GM19452 (cell line): ENCODE measurements around the gene C1orf21.

Experiments
- ATAC-seq: cut with Tn5 transposase; IDR thresholded peaks from one replicate; pipeline ENCODE4 v1.9.1; 2021; ENCODE audit not compliant: unreplicated experiment

The C1orf21 gene

GRCh38 chr1:184624051-184624450, 237.2 kb downstream of the C1orf21 start:
- no peak for ATAC-seq

GRCh38 chr1:184624626-184625025, 237.8 kb downstream of the C1orf21 start:
- no peak for ATAC-seq

- no peak for ATAC-seq
Observed at GRCh38 chr1:184625271-184625670, 238.4 kb downstream of the C1orf21 start.

- ATAC-seq = no peak
Observed at GRCh38 chr1:184626076-184627006, 239.5 kb downstream of the C1orf21 start.

GRCh38 chr1:184627007-184627341, 240.1 kb downstream of the C1orf21 start:
- ATAC-seq = no peak

- no peak for ATAC-seq
Observed at GRCh38 chr1:184629266-184629665, 242.4 kb downstream of the C1orf21 start.

- no peak for ATAC-seq
Observed at GRCh38 chr1:184630679-184631060, 243.8 kb downstream of the C1orf21 start.

- no peak for ATAC-seq
Observed at GRCh38 chr1:184632415-184633175, 245.8 kb downstream of the C1orf21 start.

GRCh38 chr1:184633785-184634184, 247.0 kb downstream of the C1orf21 start:
- ATAC-seq = no peak

- ATAC-seq = no peak
Observed at GRCh38 chr1:184634296-184634695, 247.5 kb downstream of the C1orf21 start.

- no peak for ATAC-seq
Observed at GRCh38 chr1:184635347-184635979, 248.6 kb downstream of the C1orf21 start.

GRCh38 chr1:184635980-184636431, 249.2 kb downstream of the C1orf21 start:
- no peak for ATAC-seq

- no peak for ATAC-seq
Observed at GRCh38 chr1:184637664-184638240, 250.9 kb downstream of the C1orf21 start.

GRCh38 chr1:184639205-184639604, 252.4 kb downstream of the C1orf21 start:
- ATAC-seq = no peak

- no peak for ATAC-seq
Observed at GRCh38 chr1:184640505-184640904, 253.7 kb downstream of the C1orf21 start.

- ATAC-seq = no peak
Observed at GRCh38 chr1:184641894-184642293, 255.1 kb downstream of the C1orf21 start.

- no peak for ATAC-seq
Observed at GRCh38 chr1:184643661-184644060, 256.8 kb downstream of the C1orf21 start.

- ATAC-seq = no peak
Observed at GRCh38 chr1:184644771-184645170, 257.9 kb downstream of the C1orf21 start.

GRCh38 chr1:184646178-184646701, 259.4 kb downstream of the C1orf21 start:
- ATAC-seq = no peak

- ATAC-seq = no peak
Observed at GRCh38 chr1:184646824-184647223, 260.0 kb downstream of the C1orf21 start.

- ATAC-seq = no peak
Observed at GRCh38 chr1:184647471-184647870, 260.6 kb downstream of the C1orf21 start.
